NCI-H1694 treated with DMSO at 0.1 percent for 48 hours (cell line): ENCODE results near the gene GREB1L.
"Not testable (repeated sequence)": the region's sequence is repeated elsewhere in the genome, so short reads cannot be mapped to it uniquely, and the experiment has no call there.

ENCODE experiments used
- DNase-seq: peaks from one replicate; lab custom pipeline; 2025; lab: John Stamatoyannopoulos, UW

GREB1L gene

DNA sequence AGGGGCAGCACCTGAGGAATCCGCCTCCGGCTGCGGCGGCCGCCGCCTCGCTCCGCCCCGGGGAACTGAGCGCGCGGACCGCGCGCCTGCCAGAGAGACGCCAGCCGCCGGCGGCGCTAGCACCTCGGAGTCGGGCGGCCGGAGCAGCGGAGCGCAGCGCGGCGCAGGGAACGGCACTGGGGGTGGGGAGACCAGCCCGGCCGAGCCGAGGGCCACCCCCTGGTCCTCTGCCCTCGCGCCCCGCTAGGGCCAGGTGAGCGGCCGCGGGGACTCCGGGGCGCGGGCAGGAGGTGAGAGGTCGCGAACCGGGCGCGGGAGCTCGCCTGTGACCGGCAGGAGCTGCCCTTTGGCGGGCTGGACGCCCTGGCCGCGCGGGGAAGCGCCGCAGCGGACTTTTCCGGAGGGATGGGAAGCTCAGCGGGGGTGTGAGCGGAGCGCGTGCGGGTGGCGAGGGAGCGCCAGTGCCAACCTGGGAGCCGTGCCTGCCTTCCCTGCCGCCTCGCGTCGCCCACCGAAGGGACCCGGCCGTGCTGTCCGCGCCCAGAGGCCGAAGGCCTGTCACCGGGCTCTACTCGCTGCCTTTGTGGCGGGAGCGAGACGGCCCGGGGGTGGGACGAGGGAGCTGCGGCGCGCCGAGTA is at the start of gene GREB1L:
Gene GREB1L, plus strand, starts transcription at position 92 of the 639 bp plus-strand sequence. CDS start 141,287 bp downstream, outside the sequence.
- DNase-seq: peak; percentile 14

DNA sequence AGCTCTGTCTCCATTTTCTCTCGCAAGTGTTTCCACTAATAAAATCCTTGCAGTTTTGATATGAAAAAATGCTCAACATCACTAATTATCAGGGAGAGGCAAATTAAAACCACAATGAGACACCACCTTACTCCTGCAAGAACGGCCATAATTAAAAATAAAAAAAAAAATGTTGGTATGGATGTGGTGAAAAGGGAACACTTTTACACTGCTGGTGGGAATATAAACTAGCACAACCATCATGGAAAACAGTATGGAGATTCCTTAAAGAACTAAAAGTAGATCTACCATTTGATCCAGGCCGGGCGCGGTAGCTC is 49.8 kb upstream of the GREB1L start:
- no peak for DNase-seq

DNA sequence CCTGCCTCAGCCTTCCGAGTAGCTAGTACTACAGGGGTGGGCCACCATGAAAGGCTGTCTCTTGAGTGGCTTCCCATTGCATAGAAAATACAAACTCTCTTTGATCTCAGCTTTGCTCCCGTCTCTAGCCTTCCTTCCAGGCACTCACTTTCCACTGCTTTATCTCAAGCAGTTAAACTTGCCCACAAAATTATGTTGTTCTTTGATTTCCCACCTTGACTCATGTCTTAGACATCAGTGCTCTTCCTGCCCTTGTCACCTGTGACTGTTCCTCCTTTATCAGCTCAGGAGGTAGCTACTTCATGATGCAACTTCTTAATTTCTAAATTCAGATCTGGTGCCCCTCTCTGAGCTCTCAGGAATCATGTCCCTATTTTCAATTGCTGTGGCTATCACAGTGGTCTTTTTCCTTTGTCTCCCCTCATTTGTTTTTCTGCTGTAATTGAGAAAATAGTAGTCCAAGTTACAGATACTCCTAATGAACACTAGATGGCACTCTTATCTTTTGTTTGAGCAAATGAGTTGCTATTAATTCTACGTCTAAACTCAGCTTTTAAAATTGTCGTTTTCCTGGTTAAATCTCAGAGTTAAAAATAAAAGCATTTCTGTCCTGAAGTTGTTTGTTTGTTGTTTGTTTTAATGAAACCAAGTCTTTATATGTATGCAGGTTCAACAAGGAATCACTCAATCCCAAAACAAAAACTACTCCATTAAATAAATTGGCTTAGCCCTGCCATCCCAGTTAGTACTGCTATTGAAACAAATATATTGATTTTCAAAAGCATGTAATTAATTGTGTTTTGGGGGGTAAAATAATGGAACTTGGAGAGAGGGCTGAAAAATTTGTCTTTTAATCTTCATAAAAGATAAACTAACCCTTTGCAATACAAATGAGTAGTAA is 46.9 kb upstream of the GREB1L start:
- peak; percentile 59 for DNase-seq

- no peak for DNase-seq
Measured at GRCh38 chr18:21196426-21196825, 45.6 kb upstream of the GREB1L start.

DNA sequence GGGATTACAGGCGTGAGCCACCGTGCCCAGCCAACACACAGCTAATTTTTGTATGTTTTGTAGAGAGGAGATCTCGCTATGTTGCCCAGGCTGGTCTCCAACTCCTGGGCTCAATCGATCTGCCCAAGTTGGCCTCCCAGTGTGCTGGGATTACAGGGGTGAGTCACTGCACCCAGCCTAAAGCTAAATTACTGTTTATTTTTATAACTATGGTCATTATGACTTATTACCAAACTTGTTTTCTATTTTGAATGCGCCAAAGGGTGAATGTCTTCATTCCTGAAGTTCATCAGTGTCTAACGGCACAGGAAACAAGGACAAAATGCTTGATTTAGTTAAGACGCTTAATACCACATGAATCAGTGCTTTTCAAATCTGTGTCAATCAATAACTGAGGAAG is 38.9 kb upstream of the GREB1L start:
- DNase-seq: no peak

GRCh38 chr18:21203542-21204241 is 38.3 kb upstream of the GREB1L start:
- no peak for DNase-seq

DNA sequence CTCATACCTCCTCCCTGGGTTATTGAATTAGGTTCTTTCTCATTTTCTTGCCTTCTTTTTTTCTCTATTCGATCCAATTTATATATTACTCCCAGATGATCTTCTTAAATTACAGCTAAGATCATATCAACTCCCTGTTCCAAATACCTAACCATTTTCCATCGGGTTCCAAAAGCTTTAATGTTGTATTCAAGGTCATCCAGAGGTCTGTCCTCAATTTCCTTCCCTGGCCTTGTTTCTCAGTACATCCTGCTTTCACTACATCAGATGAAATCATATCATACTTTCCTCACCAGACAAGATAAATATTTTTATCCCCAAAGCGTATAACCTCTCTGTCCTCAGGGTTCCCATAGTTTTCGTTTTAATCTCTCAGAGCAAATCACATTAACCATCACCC is 36.3 kb upstream of the GREB1L start:
- no peak for DNase-seq

GRCh38 chr18:21210278-21210677 is 31.8 kb upstream of the GREB1L start:
- no peak for DNase-seq

DNA sequence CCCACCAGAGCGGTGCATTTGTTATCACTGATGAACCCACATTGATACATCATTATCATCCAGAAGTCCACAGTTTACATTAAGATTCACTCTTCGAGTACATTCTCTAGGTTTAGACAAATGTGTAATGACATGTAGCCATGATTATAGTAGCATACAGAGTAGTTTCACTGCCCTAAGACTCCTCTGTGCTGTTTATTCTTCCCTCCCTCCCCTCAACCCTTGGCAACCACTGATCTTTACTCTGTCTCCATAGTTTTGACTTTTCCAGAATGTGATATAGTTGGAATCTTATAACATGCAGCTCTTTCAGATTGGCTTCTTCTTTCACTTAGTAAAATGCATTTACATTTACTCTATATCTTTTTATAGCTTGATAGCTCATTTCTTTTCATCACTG is 31.2 kb upstream of the GREB1L start:
- no peak for DNase-seq

DNA sequence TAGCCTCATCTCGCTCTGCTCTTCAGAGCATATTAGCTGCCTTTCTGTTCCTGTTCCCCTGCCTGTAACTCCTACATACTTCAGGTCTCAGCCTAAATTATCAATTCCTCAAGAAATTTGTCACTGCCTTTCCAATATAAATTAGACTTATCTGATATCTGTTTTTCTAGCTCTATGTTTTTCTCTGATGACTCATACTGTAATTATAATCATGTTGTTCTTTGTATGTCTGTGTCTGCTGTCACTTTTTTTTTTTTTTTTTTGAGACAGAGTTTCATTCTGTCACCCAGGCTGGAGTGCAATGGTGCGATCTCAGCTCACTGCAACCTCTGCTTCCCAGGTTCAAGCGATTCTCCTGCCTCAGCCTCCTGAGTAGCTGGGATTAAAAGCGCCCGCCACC is 27.6 kb upstream of the GREB1L start:
- DNase-seq: not testable (repeated sequence)

DNA sequence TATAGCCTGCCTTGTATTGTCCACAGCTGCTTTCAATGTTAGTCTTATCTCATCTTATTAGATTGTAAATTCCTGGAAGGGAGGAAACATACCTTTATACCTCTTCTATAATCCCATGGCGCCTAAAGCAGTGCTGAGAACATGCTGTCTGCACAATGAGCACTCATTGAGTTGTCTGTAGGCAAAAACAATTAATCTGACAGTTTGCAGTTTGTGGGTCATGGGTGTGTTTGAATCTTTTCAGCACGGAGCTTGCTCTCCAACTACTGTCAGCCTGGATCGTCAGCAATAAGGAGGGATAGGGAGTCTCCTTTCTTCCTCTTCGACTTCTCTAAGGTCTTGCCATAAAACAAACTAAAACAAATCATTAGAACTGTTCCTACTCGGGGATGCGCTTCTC is 26.5 kb upstream of the GREB1L start:
- DNase-seq: no peak

DNA sequence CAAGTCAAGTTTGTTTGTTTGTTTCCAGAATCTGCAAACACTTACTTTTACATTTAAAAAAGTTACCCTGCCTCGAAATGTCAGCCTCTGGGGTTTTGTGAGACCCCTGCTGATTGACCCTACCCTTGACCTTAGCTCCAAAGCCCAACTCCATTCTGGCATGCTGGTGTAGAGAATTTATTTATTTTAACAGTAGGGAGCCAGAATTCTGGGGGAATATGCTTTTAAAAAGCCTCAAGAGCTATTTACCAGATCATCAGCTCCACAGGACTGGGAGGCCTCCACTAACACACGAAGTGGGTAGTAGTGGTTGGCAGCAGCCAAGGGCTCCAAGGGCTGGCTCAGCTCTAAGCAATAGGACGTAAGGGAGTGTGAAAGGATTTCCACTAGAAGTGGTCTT is 23.2 kb upstream of the GREB1L start:
- DNase-seq: no peak

- no peak for DNase-seq
Measured at GRCh38 chr18:21230436-21230835, 11.6 kb upstream of the GREB1L start.

DNA sequence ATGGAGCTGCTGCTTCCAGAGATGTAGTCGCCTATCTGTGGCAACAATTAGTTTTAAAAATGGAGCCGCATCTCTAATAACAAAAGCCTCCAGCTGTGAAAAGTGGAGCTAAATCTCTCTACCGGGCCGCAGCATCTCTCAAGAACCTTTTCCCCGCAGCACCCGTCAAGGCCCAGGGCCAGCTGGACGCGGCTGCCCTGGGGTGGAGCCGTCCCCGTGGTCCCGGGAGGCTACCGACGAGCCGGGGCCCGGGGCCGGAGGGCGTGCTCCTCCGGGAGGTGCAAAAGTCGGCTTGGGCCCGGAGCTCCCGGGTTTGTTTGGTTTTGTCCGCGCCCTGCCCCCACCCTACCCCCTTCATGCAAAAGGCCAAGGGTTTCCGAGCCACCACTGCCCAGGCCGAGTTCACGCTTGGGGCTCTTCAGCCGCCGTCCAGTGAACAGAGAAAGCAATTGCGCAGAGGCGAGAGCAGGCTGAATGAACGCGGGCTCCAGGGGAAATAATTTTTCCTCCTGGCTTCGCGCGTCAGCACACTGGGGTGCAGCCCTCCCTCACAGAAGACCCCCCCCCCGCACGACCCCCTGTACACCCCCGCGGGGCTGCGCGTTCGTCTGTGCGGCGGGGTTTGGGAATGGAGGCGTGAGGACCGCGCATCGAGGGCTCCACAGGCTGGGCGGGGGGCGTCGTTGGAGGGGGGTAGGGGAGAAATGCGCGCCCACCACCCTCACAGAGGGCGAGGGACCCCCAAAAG is 557 bp upstream of the GREB1L start:
- DNase-seq: no peak

- DNase-seq: no peak
Measured at GRCh38 chr18:21242780-21243401, 859 bp downstream of the GREB1L start.

GRCh38 chr18:21254576-21254975 is 12.5 kb downstream of the GREB1L start:
- DNase-seq: no peak

DNA sequence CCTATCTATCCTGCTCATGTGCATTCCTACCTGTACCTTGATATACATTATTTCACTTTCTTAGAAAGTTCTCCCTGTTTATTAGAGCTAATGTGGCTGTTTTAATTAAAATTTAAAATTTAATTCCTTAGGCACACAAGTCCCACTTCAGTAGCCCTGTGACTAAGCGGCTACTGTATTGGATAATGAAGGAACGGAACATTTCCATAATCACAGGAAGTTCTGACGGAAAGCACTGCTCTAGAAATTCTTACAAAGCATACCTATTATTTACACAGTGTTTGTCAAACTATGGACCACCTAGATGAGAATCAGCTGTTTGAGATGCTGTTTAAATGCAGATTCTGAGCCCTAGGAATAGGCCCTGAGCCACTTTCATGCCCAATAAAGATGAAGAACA is 13.2 kb downstream of the GREB1L start:
- DNase-seq: no peak

GRCh38 chr18:21257386-21257785 is 15.4 kb downstream of the GREB1L start:
- no peak for DNase-seq

- no peak for DNase-seq
Measured at GRCh38 chr18:21260621-21261020, 18.6 kb downstream of the GREB1L start.

DNA sequence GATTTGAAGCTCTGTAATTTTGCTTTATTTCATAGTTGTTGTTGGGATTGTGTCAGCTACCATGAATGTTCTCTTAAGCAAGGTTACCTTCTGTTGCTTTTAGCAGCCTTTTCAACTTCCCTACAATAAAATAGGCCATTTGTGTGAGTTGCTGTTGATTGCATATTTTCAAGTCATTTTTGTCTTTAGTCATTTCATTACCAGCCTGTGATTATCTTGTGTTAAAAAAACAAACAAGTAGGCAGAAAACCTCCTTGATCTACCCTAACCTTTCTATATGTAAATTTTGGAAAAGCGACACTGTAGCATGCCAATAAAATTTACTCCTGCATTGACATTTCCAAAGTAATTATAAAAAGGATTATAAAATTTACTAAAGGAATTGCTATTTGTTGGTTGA is 19.3 kb downstream of the GREB1L start:
- DNase-seq: no peak

GRCh38 chr18:21262244-21262643 is 20.2 kb downstream of the GREB1L start:
- no peak for DNase-seq

- DNase-seq: no peak
Measured at GRCh38 chr18:21262979-21263378, 20.9 kb downstream of the GREB1L start.
